ENCODE measurements around the gene ATP1B1.
"Not testable (repeated sequence)": the region's sequence is repeated elsewhere in the genome, so short reads cannot be mapped to it uniquely, and the experiment has no call there.

The ATP1B1 gene

DNA sequence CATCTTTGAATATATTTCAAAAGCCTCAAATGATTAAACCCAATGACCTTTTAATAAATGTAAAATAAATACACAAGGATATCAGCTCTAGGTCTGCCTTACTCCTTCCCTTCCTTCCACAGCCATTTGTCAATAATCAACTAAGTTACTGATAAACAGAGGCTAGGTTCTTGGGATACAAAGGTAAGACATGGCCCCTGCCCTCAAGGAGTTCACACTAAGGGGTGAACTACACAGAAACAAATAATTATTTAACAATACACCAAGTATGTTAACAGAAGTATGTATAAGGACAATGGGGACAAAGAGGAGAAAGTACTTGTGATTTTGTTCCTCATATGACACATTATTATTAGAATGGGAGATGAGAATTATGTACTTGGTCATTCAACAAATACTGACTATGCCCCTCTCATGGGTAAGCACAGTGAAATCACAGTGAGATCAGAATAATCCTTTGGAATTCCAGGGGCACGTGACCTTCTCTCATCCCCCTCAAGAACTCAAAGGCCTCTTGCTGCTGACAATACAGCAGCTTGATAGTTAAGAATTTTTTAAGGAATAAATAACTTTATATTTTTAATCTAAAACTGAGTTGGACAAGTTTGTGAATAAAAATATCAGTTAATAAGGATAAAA, 40.2 kb downstream of the ATP1B1 start:
- DNase-seq: no peak

DNA sequence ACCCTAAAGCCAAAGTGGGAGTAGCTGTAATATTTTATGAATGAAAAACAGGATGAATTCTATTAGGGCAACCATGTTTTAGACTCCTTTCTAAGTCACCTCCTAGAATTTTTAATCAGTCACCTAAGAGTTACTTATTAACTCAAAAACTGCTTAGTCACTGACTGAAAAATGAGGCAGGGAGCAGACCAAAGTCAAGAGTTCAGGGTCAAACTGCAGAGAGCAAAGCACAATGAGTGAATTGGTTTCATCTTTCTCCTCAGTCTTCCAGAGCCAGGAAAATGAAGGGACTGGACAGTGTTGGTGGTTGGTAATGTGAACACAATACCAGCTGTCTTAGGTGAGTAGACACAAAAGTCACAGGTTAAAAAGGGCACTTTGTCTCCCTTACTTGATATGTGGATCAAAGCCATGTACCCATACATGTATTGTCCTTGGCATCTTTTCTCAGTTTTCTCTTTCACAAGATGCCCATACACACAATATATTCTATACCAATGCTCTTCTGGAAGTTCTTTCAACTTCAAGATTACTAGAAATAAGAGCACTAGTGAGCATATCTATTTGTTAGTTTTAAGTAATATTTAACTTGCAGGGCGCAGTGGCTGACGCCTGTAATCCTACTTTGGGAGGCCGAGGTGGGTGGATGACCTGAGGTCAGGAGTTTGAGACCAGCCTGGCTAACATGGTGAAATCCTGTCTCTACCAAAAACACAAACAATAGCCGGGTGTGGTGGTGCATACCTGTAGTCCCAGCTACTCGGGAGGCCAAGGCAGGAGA, 42.2 kb downstream of the ATP1B1 start:
- no peak for DNase-seq

DNA sequence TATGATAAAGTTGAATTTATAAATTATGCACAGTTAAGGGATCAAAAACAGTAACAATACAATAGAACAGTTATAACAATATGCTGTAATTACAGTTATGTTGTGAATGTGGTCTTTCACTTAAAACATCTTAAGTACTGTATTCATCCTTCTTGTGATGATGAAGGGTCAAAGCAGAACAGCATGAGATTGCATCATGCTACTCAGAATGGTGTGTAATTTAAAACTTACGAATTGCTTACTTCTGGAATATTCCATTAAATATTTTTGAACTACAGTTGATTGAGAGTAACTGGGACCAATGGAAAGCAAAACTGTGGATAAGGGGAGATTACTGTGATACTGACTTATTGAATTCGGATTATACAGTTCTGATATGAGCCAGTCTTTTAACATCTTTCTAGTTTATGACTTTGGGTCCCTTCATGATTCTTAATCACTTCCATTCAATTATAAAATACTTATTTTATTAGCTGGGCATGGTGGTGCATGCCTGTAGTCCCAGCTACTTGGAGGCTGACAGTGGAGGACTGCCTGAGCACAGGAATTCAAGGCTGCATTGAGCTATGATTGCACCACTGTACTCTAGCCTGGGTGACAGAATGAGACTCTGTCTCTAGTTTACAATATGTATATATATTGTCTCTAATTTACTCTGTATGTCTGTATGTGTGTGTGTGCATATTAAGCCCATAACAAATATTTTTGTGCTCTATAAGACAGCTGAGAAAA, 43.2 kb downstream of the ATP1B1 start:
- no peak for DNase-seq

DNA sequence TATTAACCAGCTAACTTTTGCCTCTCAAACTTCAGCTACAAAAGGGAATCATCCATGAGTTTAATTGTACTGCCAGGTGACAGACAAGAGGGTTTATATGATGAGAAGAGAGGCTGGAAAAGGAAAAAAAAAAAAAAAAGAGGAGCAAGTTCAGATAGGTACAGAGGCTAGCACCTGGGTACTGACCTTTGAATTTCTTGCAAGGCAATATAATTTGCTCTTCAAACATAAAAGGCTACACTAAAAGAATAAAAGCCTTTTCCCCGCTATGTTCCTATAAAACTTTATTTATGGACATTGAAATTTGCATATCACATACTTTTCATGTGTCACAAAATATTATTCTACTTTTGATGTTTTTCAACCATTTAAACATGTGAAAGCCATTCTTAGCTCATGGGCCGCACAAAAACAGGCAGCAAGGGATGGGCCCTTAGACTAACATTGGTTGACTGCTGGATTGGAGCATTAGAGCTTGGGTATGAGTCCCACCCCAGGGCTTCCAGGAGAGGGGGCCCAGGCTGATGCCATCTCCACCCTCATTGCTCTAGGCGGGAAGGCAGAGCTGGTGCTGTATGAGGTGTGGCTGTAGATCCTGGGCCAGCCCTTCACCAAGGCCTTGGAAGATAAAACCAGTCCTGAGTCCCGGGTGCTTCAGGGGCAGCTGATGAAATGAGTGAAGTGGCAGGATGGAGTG, 44.3 kb downstream of the ATP1B1 start:
- DNase-seq: no peak

DNA sequence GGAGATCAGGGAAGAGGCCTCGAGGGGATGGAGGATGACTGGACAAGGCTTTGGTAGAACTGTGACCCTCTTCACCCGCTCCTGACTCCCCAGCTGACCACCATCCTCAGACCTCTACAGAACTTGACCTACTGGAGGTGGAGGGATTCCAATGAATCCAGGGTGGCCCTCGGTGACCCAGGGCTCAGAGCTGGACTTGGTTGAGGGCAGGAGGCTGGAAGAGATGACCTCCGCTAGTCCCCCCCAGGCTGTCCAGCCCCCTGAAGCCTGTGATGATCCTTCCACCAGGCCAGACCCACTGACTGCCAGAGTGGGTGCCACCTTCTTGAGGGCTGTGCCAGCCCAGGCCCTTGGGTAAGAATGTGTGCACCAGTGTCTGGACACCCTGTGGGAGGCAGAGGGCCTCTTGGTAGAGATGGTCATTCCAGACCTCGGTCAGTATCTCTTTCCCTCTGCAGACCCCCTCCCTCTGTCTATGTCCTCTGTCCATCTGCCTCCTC, 44.9 kb downstream of the ATP1B1 start:
- no peak for DNase-seq

DNA sequence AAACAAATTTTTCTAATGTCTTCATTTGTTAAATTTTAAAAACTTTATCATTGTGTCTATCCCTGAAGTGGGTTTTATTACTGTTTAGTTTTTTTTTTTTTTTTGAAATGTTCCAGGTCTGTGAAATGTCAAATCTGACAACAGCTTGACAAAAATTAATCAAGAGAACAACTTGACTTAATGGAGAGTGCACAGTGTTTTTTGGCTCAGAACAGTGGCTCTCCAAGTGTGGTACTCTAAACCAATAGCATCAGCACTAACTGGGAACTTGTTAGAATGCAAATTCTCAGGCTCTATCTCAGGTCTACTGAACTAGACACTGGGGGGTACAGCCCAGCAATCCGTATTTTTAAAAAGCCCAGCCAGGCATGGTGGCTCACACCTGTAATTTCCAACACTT, 49.2 kb downstream of the ATP1B1 start:
- DNase-seq: no peak

DNA sequence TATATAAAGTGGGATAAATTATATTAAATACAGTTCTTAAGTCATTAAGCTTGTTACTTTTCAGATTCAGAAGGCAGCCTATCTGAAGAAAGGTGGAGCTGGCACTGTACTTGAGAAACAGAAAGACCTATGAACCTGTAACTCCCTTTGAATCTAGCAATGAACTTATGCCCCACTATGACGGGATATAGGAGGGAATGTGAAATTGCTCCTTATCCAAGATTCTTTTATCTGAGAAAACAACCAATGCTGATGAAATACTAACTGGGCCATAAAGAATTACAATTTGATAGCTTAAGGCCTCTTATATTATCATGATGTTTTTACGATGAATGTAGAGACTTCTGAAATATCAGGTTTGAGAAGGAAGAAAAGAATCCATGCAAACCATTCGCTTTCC, 50.1 kb downstream of the ATP1B1 start:
- DNase-seq: no peak

DNA sequence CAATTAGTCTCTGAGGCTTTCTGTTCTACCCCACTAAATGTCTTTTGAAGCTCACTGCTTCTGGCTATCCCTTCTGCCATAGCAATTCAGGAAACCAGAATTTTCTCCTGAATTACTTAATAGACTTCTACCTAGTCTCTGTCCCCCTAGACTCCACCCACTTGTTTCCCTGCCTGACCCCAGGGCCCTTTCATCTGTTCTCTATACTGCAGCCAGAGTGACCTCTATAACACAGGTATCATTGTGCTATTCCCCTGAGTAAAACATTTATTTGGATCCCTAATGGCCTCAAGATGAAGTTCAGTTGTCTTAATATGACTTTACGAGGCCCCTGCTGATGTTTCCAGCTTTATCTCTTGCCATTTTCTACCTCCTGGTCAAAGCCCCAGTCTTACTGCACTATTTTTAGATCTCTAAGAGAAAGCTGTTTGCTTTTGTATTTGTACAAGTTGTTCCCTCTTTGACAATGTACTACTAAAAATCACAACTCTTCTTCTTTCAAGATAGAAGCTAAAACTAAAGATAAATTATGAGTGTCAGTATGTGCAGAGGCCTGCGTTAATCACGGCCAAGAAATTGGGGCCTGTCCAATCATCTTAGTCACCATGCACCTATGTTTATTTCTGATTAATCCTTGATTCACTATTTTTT, 54.5 kb downstream of the ATP1B1 start:
- no peak for DNase-seq

DNA sequence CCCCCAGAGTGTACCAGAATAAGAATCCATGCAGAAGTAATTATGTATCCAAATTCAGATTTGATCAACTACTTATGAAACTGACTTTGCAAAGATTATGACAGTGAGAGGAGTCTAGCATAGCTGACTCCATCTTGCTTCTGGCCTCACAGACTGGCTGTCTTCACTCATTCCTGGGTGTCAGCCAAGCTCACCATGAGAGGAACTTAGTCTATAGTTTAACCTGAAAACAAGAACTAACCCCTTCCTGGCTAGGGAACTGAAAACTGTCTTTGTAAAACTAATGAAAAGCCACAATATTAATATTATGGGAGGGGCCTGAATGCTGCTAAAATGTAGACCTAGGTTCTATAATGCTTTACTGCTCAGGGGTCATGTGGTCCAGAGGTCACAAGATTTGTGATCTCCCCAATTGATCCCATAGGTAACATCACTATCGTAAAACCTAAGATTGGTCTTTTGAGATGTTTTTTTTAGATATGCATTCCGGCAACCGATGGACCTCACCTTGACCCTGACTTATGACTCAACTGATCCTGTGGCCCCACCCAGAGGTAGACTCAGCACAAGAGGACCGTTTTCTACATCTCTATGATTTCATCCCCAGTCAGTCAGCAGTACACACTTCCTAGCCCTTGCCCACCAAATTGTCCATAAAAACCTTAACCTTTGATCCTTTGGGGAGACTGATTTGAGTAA, 55.2 kb downstream of the ATP1B1 start:
- DNase-seq: peak in 1 of 2 experiments; percentile 1

DNA sequence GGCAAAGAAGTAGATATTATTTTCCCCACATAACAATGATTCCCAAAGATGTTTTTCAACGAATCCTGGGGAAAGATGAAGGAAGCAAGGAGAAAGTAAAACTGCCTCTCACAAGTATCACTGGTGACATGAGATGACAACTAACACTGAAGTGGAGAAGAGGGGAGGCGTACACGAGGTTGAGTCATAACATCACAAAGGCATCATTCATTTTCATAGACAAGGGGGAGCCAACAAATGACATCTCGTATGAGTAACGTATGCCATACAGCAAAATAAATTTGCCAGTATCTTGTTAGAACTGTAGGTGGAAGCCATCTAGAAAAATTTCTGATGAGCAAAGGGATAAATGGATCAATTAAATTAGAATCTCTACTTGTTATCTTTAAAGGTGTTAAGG, 56.6 kb downstream of the ATP1B1 start:
- DNase-seq: no peak

DNA sequence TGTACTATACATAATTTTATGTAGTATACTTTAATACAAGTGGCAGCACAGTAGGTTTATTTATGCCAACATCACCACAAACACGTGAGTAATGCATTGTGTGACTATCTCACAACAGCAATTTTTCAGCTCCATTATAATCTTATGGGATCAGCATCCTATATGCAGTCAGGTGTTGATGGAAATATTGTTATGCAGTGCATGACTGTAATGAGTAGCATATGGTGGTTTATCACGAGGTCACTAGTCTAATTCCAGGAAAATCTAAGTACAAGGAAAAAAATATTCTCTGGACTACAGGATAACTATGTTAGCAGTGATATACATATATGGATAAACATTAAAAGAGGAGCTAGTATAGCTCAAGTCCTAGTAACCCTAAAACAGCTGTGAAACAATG, 69.0 kb downstream of the ATP1B1 start:
- DNase-seq: no peak

DNA sequence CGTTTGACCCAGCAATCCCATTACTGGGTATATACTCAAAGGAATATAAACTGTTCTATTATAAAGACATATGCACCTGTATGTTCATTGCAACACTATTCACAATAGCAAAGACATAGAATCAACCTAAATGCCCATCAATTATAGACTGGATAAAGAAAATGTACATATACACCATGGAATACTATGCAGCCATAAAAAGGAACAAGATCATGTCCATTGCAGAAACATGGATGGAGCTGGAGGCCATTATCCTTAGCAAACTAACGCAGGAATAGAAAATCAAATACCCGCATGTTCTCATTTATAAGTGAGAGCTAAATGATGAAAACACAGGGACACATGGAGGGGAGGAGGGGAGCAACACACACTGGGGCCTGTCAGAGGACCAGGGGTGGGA, 72.9 kb downstream of the ATP1B1 start:
- not testable (repeated sequence) for DNase-seq

DNA sequence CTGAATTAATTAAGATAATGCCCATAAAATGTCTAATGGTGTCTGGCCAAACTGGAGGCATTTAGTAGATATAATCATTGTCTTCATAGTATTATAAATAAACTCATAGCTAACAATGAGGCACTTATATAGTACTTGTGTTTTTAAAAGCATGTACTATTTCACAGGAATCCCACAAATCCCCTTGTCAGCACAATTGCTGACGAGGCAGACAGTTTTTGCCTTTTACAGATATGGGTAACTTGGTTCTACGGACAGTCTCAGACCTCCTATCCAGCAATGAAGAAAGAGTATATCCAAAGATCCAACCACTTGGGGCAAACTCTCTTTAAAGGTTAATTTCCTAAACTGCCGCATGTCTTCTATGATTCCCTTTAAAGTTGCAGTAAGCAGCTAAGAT, 73.7 kb downstream of the ATP1B1 start:
- no peak for DNase-seq
